GM10248 (cell line): Measurements from ENCODE around the gene KRT40.

Source experiments
- CTCF ChIA-PET: fragments of 300-600 bp; sonication (Branson Sonifier 250); formaldehyde crosslinking; extraction: SDS; loops from one replicate; lab custom pipeline; 2021; ENCODE audit warnings: antibody characterized with exemption; lab: Yijun Ruan, JAX
- POLR2A ChIA-PET: fragments of 350-650 bp; sonication (Branson Sonifier 250); formaldehyde crosslinking; extraction: SDS; loops from one replicate; lab custom pipeline; 2020; ENCODE audit warnings: antibody characterized with exemption; lab: Yijun Ruan, JAX
- DNase-seq: peaks from one replicate; pipeline ENCODE4 v3.0.0; 2012; ENCODE audit errors: extremely low spot score
- TF ChIP-seq, protein P1 (sequence below): IDR thresholded peaks from 2 replicates; pipeline ENCODE4 v1.5.1; 2012; ENCODE audit warnings: mild to moderate bottlenecking, low read depth; ENCODE audit errors: extremely low read depth, missing control alignments, control extremely low read depth

The KRT40 gene

DNA sequence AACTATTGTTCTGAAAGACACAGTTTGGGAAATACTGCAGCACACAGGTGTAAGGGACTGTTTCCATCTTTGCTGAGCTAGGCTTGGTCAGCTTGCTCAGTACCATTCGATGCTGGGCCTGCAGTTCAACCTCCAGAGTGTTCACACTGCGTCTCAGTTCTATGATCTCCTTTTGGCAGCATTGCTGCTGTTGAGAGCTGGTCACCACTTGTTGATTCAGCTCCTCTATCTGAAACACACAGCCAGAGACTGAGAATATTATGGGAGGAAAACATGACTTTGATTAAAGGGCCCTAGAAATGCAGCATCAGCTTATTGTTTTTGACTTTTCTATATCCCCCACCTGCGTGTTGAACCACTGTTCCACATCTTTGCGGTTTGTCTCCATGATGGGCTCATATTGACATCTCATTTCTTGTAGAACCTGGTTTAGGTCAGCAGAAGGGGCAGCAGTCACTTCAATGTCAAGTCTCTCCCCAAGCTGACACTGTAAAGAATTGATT, 22.0 kb downstream of the KRT40 start:
- DNase-seq = no peak
- ChIA-PET CTCF (interaction anchor here (1.2 kb wide), 2 partner anchors 9 to 15 kb away, joined by 3 to 4 read pairs; no protein-coding TSS in a partner anchor), POLR2A (no interaction called here)
- TF ChIP-seq, protein P1, sequence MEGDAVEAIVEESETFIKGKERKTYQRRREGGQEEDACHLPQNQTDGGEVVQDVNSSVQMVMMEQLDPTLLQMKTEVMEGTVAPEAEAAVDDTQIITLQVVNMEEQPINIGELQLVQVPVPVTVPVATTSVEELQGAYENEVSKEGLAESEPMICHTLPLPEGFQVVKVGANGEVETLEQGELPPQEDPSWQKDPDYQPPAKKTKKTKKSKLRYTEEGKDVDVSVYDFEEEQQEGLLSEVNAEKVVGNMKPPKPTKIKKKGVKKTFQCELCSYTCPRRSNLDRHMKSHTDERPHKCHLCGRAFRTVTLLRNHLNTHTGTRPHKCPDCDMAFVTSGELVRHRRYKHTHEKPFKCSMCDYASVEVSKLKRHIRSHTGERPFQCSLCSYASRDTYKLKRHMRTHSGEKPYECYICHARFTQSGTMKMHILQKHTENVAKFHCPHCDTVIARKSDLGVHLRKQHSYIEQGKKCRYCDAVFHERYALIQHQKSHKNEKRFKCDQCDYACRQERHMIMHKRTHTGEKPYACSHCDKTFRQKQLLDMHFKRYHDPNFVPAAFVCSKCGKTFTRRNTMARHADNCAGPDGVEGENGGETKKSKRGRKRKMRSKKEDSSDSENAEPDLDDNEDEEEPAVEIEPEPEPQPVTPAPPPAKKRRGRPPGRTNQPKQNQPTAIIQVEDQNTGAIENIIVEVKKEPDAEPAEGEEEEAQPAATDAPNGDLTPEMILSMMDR = no peak

DNA sequence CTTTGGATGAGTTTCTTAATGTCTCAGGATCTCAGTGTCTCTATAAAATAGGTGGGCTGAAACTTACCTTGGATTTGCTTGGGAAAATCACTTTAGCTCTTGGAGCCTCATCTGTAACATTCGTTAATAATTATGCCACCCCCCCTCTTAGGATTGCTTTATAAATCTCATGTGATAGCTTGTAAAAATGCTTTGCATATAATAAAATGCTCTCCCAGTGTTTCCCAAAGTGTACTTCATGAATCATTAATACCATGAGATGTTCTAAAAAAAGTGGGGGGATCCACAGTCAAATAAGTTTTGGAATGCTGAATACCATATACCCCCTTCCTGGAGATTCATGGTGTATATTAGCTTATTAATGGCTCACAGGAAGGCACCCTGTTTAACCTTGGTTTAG, 22.5 kb downstream of the KRT40 start:
- TF ChIP-seq, protein P1 = no peak
- CTCF ChIA-PET = interaction anchor here (1.2 kb wide), 2 partner anchors 9 to 15 kb away, joined by 3 to 4 read pairs; no protein-coding TSS in a partner anchor
- no peak for DNase-seq
- POLR2A ChIA-PET = no interaction called here

DNA sequence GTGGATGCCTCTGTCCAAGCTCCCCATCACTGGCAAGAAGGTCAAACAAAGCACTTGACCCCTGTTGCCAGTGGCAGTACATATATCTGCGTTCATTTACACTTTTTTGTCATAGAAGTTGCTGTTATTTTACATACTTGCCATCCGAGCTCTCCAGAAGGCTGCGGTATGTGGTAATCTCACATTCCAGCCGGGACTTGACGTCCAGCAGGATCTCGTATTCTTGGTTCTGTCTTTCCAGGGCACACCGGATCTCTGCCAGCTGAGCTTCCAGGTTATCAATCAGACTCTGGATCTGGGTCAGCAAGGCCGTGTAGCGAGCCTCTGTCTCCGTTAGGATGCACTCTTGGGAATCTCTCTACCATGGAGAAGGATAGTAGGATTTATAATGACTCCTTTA, 24.0 kb downstream of the KRT40 start:
- CTCF ChIA-PET = interaction anchor here (1.2 kb wide), 1 partner anchor 16 kb away, joined by 3 read pairs; no protein-coding TSS in a partner anchor
- POLR2A ChIA-PET = no interaction called here
- TF ChIP-seq, protein P1 = no peak
- DNase-seq = no peak

DNA sequence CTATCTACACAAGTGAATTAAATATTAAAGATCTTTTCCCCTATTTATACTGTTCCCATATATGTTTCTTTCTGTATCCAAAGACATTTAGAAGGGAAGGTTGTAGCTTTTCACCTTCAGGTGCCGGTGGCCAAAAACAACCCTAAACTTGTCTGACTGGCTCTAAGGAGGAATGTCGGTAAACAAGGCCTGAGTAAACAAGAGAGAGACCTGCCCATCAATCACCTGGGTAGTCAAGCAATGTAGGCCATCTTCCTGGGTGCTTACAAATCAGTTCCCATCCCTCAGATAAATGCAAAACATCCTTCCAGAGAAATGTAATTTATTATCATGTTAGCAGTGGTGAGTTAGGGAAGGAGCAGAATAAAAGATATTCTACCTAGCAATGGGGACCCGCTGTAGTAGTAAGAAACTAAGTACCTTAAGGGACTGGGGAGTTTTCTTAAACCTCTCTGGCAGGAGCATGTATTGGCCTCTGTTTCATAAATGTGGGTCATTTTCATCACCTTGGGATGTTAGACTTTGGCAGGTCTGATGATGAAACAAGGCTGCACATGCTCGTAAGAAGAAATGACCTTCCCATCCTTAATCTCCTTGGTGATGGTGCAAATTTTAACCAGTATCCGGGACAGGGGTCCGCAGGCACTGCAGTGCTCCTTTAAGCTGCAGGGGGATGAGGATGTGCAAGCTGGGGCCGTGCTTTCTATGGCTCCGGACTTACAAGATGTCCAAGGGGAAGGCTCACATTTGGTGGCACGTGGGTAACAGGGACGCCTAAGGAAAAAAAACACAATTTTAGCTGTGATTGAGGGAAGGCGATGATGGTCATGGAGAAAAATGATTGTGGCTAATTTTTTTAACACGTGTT, 25.8 kb downstream of the KRT40 start:
- ChIA-PET CTCF (no interaction called here), POLR2A (no interaction called here)
- TF ChIP-seq, protein P1 = no peak
- DNase-seq = no peak

GRCh38 chr17:40956401-40957254, 27.5 kb downstream of the KRT40 start:
- ChIA-PET CTCF (no interaction called here), POLR2A (no interaction called here)
- TF ChIP-seq, protein P1 = no peak
- DNase-seq = no peak

DNA sequence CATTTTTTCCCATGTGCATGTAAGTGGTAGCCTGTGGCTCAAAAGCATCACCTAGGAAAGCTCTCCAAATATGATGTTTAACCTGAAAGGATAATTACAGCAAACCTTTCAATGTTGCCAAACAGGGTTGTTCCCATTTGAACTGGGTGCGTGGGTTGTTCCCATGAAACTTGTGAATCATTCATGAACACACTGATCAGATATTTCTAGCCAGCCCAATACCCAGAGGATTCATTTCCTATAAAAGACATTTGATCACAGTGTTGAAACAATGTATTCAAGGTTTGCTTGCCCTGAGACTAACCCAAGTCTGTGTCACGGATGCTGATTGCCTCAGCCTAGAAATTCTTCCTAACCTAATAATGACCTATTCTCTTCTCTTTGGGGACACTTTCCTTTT, 30.2 kb downstream of the KRT40 start:
- POLR2A ChIA-PET = no interaction called here
- TF ChIP-seq, protein P1 = no peak
- no peak for DNase-seq
- CTCF ChIA-PET = interaction anchor here (1.0 kb wide), 1 partner anchor 23 kb away, joined by 3 read pairs; no protein-coding TSS in a partner anchor
